Progenitor cell of endocrine pancreas (in vitro differentiated cells): ENCODE measurements around the gene CRBN. TPM values are rescaled to one million over a fixed set of nuclear protein-coding genes. Genes with fewer than 3 reads are reported as not detected.

ENCODE experiments used
- DNase-seq: peaks from one replicate; pipeline ENCODE4 v3.0.0; 2021; ENCODE audit warnings: low spot score; ENCODE audit not compliant: unreplicated experiment
- H3K27ac Mint-ChIP-seq: 2 replicates; pipeline ENCODE4 v1.8.0; 2021; ENCODE audit warnings: mild to moderate bottlenecking, moderate library complexity, mixed read lengths
- H3K27me3 Mint-ChIP-seq: 2 replicates; pipeline ENCODE4 v1.8.0; 2021; ENCODE audit warnings: mixed read lengths
- H3K36me3 Mint-ChIP-seq: 2 replicates; pipeline ENCODE4 v1.8.0; 2022; ENCODE audit warnings: mixed read lengths; ENCODE audit not compliant: insufficient read depth
- H3K4me1 Mint-ChIP-seq: 2 replicates; pipeline ENCODE4 v1.8.0; 2021; ENCODE audit warnings: low read depth, mixed read lengths
- H3K4me3 Mint-ChIP-seq: 2 replicates; pipeline ENCODE4 v1.8.0; 2021; ENCODE audit warnings: low read depth, mild to moderate bottlenecking, moderate library complexity, mixed read lengths
- H3K9me3 Mint-ChIP-seq: 2 replicates; pipeline ENCODE4 v1.8.0; 2021; ENCODE audit warnings: low read depth, mixed read lengths
- total RNA-seq: library from RNA; stranded (reverse); gene quantifications from 2 replicates; pipeline ENCODE4 v1.2.1, GENCODE V29; 2021
- TF ChIP-seq, protein P1 (sequence below): fragments of 200-600 bp; sonication (generic); IDR thresholded peaks from one replicate; pipeline ENCODE4 v1.5.0; 2021; ENCODE audit warnings: antibody characterized with exemption, mild to moderate bottlenecking; ENCODE audit not compliant: unreplicated experiment

Gene CRBN
- total RNA-seq, 1 donor from 2014 or later: 40.1 TPM

DNA sequence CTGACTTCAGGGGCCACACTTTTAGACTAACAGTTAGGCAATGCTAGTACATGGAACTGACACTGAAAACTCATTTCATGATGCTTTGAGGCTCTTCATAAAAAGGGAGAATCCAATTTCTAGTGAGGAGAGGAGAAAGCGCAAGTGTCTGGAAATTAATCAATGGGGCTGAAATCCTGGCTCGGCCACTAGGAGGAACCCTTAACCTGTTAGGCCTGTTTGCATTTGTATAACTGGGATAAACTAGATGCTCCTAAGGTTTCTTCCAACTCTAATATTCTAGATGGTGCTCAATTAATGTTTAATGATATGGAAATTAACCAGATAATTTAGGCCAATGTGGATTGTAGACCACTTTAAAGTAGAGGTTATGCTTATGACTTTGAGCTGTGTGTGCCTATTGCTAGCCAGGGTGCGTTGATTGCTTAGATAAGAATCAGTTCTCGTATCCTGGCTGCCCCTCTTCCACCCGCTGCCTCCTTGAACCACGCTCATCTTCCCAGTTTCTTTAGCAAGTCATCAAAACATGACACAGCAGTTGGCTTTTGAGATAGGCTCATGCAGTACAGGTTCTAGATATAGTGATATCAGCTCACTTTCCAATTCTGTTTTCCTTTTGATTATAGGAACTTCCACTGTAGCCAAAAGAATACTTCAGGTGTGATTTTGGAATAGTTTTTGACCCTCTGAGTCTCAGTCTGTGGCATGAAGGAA, 16.8 kb upstream of the CRBN start:
- H3K27ac Mint-ChIP-seq: no peak overlapping the region
- no peaks in the 10 kb centered on the region for H3K9me3 Mint-ChIP-seq
- H3K27me3 Mint-ChIP-seq: peaks cover 25% of the 10 kb centered on the region
- TF ChIP-seq, protein P1, sequence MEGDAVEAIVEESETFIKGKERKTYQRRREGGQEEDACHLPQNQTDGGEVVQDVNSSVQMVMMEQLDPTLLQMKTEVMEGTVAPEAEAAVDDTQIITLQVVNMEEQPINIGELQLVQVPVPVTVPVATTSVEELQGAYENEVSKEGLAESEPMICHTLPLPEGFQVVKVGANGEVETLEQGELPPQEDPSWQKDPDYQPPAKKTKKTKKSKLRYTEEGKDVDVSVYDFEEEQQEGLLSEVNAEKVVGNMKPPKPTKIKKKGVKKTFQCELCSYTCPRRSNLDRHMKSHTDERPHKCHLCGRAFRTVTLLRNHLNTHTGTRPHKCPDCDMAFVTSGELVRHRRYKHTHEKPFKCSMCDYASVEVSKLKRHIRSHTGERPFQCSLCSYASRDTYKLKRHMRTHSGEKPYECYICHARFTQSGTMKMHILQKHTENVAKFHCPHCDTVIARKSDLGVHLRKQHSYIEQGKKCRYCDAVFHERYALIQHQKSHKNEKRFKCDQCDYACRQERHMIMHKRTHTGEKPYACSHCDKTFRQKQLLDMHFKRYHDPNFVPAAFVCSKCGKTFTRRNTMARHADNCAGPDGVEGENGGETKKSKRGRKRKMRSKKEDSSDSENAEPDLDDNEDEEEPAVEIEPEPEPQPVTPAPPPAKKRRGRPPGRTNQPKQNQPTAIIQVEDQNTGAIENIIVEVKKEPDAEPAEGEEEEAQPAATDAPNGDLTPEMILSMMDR: peak; percentile 74
- H3K36me3 Mint-ChIP-seq: no peaks in the 10 kb centered on the region
- no peak overlapping the region for H3K4me3 Mint-ChIP-seq
- peaks cover 11% of the 10 kb centered on the region for H3K4me1 Mint-ChIP-seq
- no peak for DNase-seq

DNA sequence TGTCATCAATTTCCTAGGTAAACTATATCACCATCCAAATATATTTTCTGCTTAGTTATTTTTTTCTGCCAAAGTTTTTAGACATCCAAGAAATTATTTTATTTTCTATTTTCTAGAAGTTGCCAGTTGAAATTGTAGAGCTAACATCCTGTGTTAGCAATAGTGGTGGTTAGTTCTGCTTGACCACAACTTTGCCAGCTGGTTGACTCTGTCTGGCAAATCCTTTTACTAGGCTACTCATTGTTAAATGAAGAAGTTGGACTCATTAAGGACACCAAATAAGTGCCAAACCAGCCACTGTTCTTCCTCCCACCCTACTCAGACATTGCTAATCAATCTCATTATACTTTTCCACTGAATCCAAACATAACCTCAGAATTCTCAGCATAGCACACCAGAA, 15.4 kb upstream of the CRBN start:
- H3K9me3 Mint-ChIP-seq: no peaks in the 10 kb centered on the region
- TF ChIP-seq, protein P1: no peak
- H3K27me3 Mint-ChIP-seq: peaks cover 28% of the 10 kb centered on the region
- DNase-seq: no peak
- H3K4me1 Mint-ChIP-seq: peaks cover 7% of the 10 kb centered on the region
- H3K36me3 Mint-ChIP-seq: no peaks in the 10 kb centered on the region
- no peak overlapping the region for H3K4me3 Mint-ChIP-seq
- H3K27ac Mint-ChIP-seq: no peak overlapping the region

DNA sequence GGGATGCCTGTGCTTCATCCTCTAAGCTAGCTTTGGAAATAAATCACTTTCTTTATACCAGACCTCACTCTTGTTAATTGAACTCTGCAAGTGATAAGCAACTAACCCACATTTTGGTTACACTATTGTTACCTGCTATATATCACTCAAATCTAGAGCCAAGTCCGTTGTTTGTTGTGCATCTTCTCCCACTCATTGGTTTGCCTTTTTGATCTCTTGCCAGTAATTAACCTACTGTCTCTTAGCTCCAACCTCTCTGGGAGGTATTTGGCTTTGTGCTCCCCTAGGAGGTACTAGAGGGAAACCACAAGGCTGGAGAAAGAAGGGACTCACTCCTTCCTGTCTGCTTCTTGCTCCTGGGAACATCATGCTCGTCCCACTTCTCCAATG, 12.8 kb upstream of the CRBN start:
- H3K27ac Mint-ChIP-seq: no peak overlapping the region
- DNase-seq: no peak
- no peaks in the 10 kb centered on the region for H3K9me3 Mint-ChIP-seq
- H3K36me3 Mint-ChIP-seq: no peaks in the 10 kb centered on the region
- TF ChIP-seq, protein P1: no peak
- peaks cover 9% of the 10 kb centered on the region for H3K4me1 Mint-ChIP-seq
- H3K4me3 Mint-ChIP-seq: no peak overlapping the region
- peaks cover 16% of the 10 kb centered on the region for H3K27me3 Mint-ChIP-seq

DNA sequence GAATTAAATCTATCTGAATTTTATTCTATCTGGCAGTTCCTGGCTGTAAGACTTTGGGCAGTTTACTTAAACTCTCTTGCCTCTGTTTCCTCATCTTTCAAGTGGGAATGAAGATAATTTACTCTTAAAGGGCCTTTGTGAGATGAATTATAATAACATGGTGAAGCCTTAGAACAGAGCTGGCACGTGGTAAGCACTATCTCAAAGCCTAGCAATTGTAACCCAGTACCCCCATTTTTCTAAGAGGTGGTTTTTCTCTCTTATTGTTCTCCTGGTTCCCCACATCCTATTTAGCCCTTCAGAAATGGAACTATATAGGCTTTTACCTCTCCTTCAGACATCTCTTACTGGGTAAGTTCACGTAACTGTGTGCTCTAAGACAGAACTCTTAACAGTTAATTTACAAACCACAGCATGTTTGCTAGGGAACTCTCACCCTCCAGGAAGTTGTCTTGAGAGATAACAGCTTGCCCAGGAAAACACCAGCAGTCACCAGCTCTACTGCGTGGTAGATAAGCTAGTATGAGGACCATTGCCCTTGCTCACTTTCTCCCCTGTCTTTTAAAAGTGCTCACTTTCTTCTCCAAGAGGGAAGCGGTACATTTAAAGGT, 12.3 kb upstream of the CRBN start:
- H3K4me3 Mint-ChIP-seq: no peak overlapping the region
- DNase-seq: no peak
- H3K27ac Mint-ChIP-seq: no peak overlapping the region
- no peaks in the 10 kb centered on the region for H3K36me3 Mint-ChIP-seq
- no peaks in the 10 kb centered on the region for H3K9me3 Mint-ChIP-seq
- peaks cover 16% of the 10 kb centered on the region for H3K27me3 Mint-ChIP-seq
- H3K4me1 Mint-ChIP-seq: peaks cover 9% of the 10 kb centered on the region
- TF ChIP-seq, protein P1: no peak

DNA sequence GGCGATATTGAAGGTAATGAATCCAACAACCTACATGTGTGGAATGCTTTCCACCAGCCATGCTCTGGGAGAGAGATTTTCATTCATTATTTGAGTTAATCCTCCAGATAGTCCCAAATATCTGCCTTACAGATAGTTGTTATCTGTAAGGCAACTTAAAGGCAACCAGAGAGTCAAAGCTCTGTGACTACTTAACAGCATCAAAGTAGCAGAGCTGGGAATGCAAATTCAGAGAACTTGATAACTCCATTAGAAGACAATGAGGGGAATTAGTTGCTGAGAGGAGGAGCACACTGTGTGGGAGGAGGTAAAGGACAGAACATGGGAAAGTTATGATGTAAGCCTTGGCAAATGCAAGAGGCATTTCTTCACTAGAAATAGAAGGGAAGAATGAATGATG, 10.5 kb upstream of the CRBN start:
- Mint-ChIP-seq H3K4me1 (peaks cover 9% of the 10 kb centered on the region), H3K9me3 (peaks cover 6% of the 10 kb centered on the region), H3K36me3 (no peaks in the 10 kb centered on the region), H3K4me3 (no peak overlapping the region), H3K27me3 (peaks cover 17% of the 10 kb centered on the region), H3K27ac (no peak overlapping the region)
- DNase-seq: no peak
- TF ChIP-seq, protein P1: no peak
